HepG2 (cell line): ENCODE results near the gene SH3GL2.

Source experiments
- ESRRA ChIP-seq: sonication (generic); formaldehyde crosslinking; IDR thresholded peaks from 2 replicates; pipeline ENCODE4 v1.5.1; 2020; ENCODE audit warnings: mild to moderate bottlenecking, low read depth, missing genetic modification reagents
- FOSL2 ChIP-seq: sonication (generic); formaldehyde crosslinking; IDR thresholded peaks from 2 replicates; pipeline ENCODE4 v1.4.0; 2020; ENCODE audit warnings: missing genetic modification reagents
- MYNN ChIP-seq: sonication (generic); formaldehyde crosslinking; IDR thresholded peaks from 2 replicates; pipeline ENCODE4 v1.4.0; 2020; ENCODE audit warnings: mild to moderate bottlenecking, low read depth, missing genetic modification reagents
- POLR2A ChIP-seq, 2 experiments: IDR thresholded peaks; 2 replicates each; pipeline ENCODE4 v1.6.1; 2011; ENCODE audit warnings: low read depth in 2 of 2, low read length in 2 of 2, mild to moderate bottlenecking in 1 of 2, moderate library complexity in 1 of 2; ENCODE audit not compliant: insufficient read depth in 1 of 2
- RNF2 ChIP-seq: fragments of 450-650 bp; conservative IDR thresholded peaks from 2 replicates; pipeline ENCODE4 v1.6.1; 2016; ENCODE audit warnings: low read depth
- SIN3A ChIP-seq: IDR thresholded peaks from 2 replicates; pipeline ENCODE4 v1.6.1; 2011; ENCODE audit warnings: low read depth, mild to moderate bottlenecking, control low read depth, low read length, borderline replicate concordance
- SP1 ChIP-seq, 2 experiments: fragments of 450-650 bp in 1 of 2; sonication (generic) in 1 of 2; formaldehyde crosslinking in 1 of 2; IDR thresholded peaks; 2 replicates each; pipeline versions ENCODE4 v1.4.0 to v1.6.1; 2016 to 2020; ENCODE audit warnings: missing genetic modification reagents in 1 of 2
- TCF7L2 ChIP-seq: IDR thresholded peaks from 2 replicates; pipeline ENCODE4 v1.6.1; 2011; ENCODE audit warnings: mild to moderate bottlenecking, low read depth, low read length, moderate library complexity
- ZFP90 ChIP-seq: sonication (generic); formaldehyde crosslinking; IDR thresholded peaks from 2 replicates; pipeline ENCODE4 v1.8.0; 2022; ENCODE audit warnings: missing genetic modification reagents, mild to moderate bottlenecking, inconsistent platforms, borderline replicate concordance
- ZNF841 ChIP-seq: sonication (generic); formaldehyde crosslinking; IDR thresholded peaks from 2 replicates; pipeline ENCODE4 v1.8.1; 2023; ENCODE audit warnings: missing genetic modification reagents, borderline replicate concordance
- TF ChIP-seq, protein P1 (sequence below): sonication (generic); formaldehyde crosslinking; IDR thresholded peaks from 2 replicates; pipeline ENCODE4 v1.5.0; 2020; ENCODE audit warnings: mild to moderate bottlenecking, missing genetic modification reagents, moderate library complexity
- TF ChIP-seq, protein P2 (sequence below): sonication (generic); formaldehyde crosslinking; IDR thresholded peaks from 2 replicates; pipeline ENCODE4 v1.4.0; 2020; ENCODE audit warnings: missing genetic modification reagents

DNA sequence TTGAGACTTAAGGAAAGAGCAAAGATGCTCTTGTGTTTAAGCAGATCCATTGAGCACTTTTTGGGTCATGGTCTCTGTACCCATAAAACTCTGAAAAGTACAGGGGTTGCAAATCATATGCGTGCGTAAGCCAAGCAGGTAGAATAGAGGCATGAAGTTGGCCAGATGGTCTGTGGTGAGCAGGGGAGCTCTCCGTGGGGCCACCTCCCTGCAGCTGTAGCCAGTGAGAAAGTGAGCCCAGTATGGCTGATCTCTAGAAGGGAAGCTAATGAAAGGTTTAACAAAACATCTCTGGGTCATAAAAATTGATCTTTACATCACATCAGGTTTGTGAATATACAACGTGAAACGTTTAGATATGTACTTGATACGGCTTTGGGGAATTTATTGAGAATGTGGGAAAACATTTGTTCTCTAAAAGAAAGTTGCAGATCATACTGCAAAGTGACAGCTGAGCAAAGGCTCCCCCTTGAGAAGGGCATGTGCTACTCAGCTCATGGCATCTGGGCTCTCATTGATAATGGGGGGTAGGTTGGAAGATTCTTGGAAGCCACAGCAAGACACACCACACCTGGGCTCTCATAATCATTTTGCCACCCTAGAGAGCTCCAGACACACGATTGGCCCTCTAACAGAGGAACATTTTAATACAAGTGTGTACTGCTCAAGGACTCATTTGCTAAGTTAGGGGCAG lies 30.6 kb downstream of the SH3GL2 start:
- TF ChIP-seq ESRRA (CRISPR knock-in tag) (no peak), SP1 (IDR thresholded peaks at IDR 0.05) (no peak), SP1 (CRISPR knock-in tag; IDR thresholded peaks at IDR 0.05) (no peak), POLR2A (IDR thresholded peaks at IDR 0.05; ENCODE audit: insufficient read depth in 1 of 2, low read depth in 2 of 2, low read length in 2 of 2) (no peak), MYNN (CRISPR knock-in tag) (no peak), FOSL2 (no peak), ZFP90 (no peak), SIN3A (no peak), TCF7L2 (no peak), ZNF841 (CRISPR knock-in tag) (no peak), RNF2 (no peak)
- TF ChIP-seq, protein P1, sequence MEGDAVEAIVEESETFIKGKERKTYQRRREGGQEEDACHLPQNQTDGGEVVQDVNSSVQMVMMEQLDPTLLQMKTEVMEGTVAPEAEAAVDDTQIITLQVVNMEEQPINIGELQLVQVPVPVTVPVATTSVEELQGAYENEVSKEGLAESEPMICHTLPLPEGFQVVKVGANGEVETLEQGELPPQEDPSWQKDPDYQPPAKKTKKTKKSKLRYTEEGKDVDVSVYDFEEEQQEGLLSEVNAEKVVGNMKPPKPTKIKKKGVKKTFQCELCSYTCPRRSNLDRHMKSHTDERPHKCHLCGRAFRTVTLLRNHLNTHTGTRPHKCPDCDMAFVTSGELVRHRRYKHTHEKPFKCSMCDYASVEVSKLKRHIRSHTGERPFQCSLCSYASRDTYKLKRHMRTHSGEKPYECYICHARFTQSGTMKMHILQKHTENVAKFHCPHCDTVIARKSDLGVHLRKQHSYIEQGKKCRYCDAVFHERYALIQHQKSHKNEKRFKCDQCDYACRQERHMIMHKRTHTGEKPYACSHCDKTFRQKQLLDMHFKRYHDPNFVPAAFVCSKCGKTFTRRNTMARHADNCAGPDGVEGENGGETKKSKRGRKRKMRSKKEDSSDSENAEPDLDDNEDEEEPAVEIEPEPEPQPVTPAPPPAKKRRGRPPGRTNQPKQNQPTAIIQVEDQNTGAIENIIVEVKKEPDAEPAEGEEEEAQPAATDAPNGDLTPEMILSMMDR = no peak
- TF ChIP-seq, protein P2, sequence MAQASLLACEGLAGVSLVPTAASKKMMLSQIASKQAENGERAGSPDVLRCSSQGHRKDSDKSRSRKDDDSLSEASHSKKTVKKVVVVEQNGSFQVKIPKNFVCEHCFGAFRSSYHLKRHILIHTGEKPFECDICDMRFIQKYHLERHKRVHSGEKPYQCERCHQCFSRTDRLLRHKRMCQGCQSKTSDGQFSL (CRISPR knock-in tag) = no peak
